Measurements from ENCODE around the gene VOPP1.

The VOPP1 gene

GRCh38 chr7:55508221-55509011 is 63.9 kb downstream of the VOPP1 start:
- in situ Hi-C loops (cut with MboI; ENCODE audit: low pct_unique_long_range_greater_than_20kb, low sequenced_read_pairs, unreplicated experiment): no loop called here
- TF ChIP-seq, protein P1, sequence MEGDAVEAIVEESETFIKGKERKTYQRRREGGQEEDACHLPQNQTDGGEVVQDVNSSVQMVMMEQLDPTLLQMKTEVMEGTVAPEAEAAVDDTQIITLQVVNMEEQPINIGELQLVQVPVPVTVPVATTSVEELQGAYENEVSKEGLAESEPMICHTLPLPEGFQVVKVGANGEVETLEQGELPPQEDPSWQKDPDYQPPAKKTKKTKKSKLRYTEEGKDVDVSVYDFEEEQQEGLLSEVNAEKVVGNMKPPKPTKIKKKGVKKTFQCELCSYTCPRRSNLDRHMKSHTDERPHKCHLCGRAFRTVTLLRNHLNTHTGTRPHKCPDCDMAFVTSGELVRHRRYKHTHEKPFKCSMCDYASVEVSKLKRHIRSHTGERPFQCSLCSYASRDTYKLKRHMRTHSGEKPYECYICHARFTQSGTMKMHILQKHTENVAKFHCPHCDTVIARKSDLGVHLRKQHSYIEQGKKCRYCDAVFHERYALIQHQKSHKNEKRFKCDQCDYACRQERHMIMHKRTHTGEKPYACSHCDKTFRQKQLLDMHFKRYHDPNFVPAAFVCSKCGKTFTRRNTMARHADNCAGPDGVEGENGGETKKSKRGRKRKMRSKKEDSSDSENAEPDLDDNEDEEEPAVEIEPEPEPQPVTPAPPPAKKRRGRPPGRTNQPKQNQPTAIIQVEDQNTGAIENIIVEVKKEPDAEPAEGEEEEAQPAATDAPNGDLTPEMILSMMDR (IDR thresholded peaks at IDR 0.05; ENCODE audit: extremely low read depth, insufficient read depth, missing control alignments): no peak
- peak; percentile 54 for DNase-seq (ENCODE audit: low spot score)

DNA sequence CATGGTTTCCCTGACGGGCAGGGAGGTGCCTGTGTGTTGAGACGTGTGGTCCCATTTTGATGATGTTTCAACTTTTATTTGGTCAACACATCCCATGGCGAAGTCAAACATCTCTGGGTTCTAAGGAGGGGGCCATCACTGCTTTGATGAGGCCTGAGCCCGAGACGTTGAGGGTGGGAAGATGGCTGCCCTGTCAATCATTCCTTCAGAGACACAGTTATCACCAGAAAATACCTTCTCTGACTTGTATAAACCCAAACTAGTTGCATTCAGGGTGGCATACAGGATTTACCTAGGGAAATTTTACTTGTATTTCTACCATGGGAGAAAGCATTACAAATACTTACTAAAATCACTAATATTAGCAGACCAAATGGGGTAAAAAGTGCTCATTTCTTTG is 64.6 kb downstream of the VOPP1 start:
- TF ChIP-seq, protein P1 (IDR thresholded peaks at IDR 0.05; ENCODE audit: extremely low read depth, insufficient read depth, missing control alignments): no peak
- in situ Hi-C loops (cut with MboI; ENCODE audit: low pct_unique_long_range_greater_than_20kb, low sequenced_read_pairs, unreplicated experiment): no loop called here
- no peak for DNase-seq (ENCODE audit: low spot score)

DNA sequence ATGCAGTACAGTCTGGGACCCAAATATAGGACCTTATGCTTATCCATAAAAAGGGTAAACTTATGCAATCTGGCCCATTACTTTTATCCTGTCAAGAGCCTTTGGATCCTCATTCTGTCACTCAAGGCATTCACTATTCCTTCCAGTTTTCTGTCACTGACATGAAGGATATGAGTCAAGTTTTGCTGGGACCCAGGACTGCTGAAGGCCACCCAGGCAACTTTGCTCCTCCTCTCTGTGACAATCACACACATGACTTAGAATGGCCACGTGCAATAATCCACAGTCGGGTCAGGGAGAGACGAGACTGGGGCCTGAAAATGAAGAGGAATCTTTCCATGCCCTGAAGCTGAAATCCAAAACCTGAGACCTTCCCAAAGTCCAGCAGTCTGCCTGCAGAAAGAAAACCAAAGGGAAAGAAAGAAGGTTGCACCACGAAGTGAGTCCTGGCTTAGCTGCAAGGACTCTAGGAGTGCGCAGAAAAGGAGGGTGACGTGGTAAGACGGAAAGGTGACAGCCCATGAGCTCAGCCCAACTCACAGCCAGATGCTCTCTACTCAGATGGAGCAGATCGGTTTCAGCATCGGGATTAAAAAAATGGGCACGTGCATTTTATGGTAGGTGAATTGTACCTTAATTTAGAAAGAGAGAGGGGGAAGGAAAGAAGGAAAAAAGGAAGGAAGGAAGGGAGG is 67.2 kb downstream of the VOPP1 start:
- no peak for DNase-seq (ENCODE audit: low spot score)
- in situ Hi-C loops (cut with MboI; ENCODE audit: low pct_unique_long_range_greater_than_20kb, low sequenced_read_pairs, unreplicated experiment): no loop called here
- TF ChIP-seq, protein P1 (IDR thresholded peaks at IDR 0.05; ENCODE audit: extremely low read depth, insufficient read depth, missing control alignments): no peak

GRCh38 chr7:55504093-55504859 is 68.0 kb downstream of the VOPP1 start:
- DNase-seq (ENCODE audit: low spot score): no peak
- in situ Hi-C loops (cut with MboI; ENCODE audit: low pct_unique_long_range_greater_than_20kb, low sequenced_read_pairs, unreplicated experiment): no loop called here
- TF ChIP-seq, protein P1 (IDR thresholded peaks at IDR 0.05; ENCODE audit: extremely low read depth, insufficient read depth, missing control alignments): no peak

DNA sequence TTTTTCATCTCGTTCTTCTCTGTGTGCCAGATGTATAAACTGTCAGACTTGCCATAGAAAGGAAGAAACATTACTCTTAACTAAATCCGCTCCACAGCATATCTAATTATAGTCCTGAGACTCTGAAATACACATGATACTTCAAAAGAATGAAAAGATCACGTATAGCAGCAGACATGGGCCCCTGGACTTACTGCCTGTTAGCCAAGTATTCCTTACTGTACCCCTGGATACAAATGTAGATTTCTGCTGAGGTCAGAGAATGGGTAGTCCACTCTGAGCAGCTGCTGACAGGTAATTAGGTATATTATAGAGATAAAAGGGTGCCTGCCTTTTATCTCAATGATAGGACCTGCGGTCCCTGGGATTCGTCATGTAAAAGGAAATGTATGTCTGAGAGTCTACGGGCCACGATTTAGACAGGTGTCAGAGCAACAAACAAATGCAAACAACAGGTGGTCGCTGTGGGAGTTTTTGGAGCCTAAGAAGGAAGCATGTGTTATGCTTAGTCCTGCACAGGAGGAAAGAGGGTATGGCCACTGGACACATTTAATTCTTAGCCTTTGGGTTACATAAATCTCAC is 69.4 kb downstream of the VOPP1 start:
- TF ChIP-seq, protein P1 (IDR thresholded peaks at IDR 0.05; ENCODE audit: extremely low read depth, insufficient read depth, missing control alignments): no peak
- in situ Hi-C loops (cut with MboI; ENCODE audit: low pct_unique_long_range_greater_than_20kb, low sequenced_read_pairs, unreplicated experiment): no loop called here
- no peak for DNase-seq (ENCODE audit: low spot score)
